Measurements from ENCODE around the gene EFHC1.

Gene EFHC1

DNA sequence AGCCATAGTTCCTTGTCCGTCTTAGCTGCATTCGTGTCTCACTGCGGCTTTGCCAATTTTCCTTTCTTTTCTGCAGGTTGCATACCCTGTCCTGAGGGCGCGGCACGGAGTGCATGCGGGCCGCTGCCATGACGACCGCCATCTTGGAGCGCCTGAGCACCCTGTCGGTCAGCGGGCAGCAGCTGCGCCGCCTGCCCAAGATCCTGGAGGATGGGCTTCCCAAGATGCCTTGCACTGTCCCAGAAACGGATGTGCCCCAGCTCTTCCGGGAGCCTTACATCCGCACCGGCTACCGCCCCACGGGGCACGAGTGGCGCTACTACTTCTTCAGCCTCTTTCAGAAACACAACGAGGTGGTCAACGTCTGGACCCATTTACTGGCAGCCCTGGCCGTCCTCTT is 17.1 kb upstream of the EFHC1 start:
- Histone ChIP-seq H3K27ac (ENCODE audit: low read depth, low read length) (no peak overlapping the region), H4K20me1 (ENCODE audit: low read depth, low read length) (no peaks in the 10 kb centered on the region), H2AFZ (ENCODE audit: low read depth, low read length, severe bottlenecking) (no peak overlapping the region), H3F3A (ENCODE audit: insufficient read depth) (peaks cover 9% of the 10 kb centered on the region; the same call in 1 of the 2 replicates), H3K9me2 (replicated peaks; ENCODE audit: insufficient read depth, low read length) (no peaks in the 10 kb centered on the region), H3K4me2 (ENCODE audit: low read depth, low read length, poor library complexity, severe bottlenecking) (no peak overlapping the region), H3K36me3 (ENCODE audit: low read length) (peaks cover 3% of the 10 kb centered on the region; the same call in 1 of the 2 replicates), H3K9ac (ENCODE audit: low read length) (no peak overlapping the region), H3K4me3 (ENCODE audit: insufficient read depth, low read length, poor library complexity, severe bottlenecking) (no peak overlapping the region), H3K27me3 (ENCODE audit: low read length) (no peaks in the 10 kb centered on the region), H3K9me3 (ENCODE audit: insufficient read depth, low read length) (no peaks in the 10 kb centered on the region), H3K79me2 (ENCODE audit: insufficient read depth, low read length) (no peaks in the 10 kb centered on the region)
- no peak for TF ChIP-seq EZH2phosphoT487 (conservative IDR thresholded peaks at IDR 0.05; ENCODE audit: low read length)
- TF ChIP-seq, protein P1, sequence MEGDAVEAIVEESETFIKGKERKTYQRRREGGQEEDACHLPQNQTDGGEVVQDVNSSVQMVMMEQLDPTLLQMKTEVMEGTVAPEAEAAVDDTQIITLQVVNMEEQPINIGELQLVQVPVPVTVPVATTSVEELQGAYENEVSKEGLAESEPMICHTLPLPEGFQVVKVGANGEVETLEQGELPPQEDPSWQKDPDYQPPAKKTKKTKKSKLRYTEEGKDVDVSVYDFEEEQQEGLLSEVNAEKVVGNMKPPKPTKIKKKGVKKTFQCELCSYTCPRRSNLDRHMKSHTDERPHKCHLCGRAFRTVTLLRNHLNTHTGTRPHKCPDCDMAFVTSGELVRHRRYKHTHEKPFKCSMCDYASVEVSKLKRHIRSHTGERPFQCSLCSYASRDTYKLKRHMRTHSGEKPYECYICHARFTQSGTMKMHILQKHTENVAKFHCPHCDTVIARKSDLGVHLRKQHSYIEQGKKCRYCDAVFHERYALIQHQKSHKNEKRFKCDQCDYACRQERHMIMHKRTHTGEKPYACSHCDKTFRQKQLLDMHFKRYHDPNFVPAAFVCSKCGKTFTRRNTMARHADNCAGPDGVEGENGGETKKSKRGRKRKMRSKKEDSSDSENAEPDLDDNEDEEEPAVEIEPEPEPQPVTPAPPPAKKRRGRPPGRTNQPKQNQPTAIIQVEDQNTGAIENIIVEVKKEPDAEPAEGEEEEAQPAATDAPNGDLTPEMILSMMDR (IDR thresholded peaks at IDR 0.05; ENCODE audit: insufficient read depth, low read length, poor library complexity, severe bottlenecking) = no peak

DNA sequence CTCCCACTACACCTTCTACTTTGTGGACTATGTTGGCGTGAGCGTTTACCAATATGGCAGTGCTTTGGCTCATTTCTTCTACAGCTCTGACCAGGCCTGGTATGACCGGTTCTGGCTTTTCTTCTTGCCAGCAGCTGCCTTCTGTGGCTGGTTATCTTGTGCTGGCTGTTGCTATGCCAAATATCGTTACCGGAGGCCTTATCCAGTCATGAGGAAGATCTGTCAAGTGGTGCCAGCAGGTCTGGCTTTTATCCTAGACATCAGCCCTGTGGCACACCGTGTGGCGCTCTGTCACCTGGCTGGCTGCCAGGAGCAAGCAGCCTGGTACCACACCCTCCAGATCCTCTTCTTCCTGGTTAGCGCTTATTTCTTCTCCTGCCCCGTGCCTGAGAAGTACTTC is 16.5 kb upstream of the EFHC1 start:
- Histone ChIP-seq H3K4me3 (ENCODE audit: insufficient read depth, low read length, poor library complexity, severe bottlenecking) (no peak overlapping the region), H3K4me2 (ENCODE audit: low read depth, low read length, poor library complexity, severe bottlenecking) (no peak overlapping the region), H3K27me3 (ENCODE audit: low read length) (no peaks in the 10 kb centered on the region), H2AFZ (ENCODE audit: low read depth, low read length, severe bottlenecking) (no peak overlapping the region), H3K27ac (ENCODE audit: low read depth, low read length) (no peak overlapping the region), H3K36me3 (ENCODE audit: low read length) (peaks cover 3% of the 10 kb centered on the region; the same call in 1 of the 2 replicates), H3K9ac (ENCODE audit: low read length) (no peak overlapping the region), H3K9me3 (ENCODE audit: insufficient read depth, low read length) (no peaks in the 10 kb centered on the region), H3F3A (ENCODE audit: insufficient read depth) (peaks cover 9% of the 10 kb centered on the region; the same call in 1 of the 2 replicates), H4K20me1 (ENCODE audit: low read depth, low read length) (no peaks in the 10 kb centered on the region), H3K79me2 (ENCODE audit: insufficient read depth, low read length) (no peaks in the 10 kb centered on the region), H3K9me2 (replicated peaks; ENCODE audit: insufficient read depth, low read length) (no peaks in the 10 kb centered on the region)
- TF ChIP-seq, protein P1 (IDR thresholded peaks at IDR 0.05; ENCODE audit: insufficient read depth, low read length, poor library complexity, severe bottlenecking) = no peak
- no peak for TF ChIP-seq EZH2phosphoT487 (conservative IDR thresholded peaks at IDR 0.05; ENCODE audit: low read length)

DNA sequence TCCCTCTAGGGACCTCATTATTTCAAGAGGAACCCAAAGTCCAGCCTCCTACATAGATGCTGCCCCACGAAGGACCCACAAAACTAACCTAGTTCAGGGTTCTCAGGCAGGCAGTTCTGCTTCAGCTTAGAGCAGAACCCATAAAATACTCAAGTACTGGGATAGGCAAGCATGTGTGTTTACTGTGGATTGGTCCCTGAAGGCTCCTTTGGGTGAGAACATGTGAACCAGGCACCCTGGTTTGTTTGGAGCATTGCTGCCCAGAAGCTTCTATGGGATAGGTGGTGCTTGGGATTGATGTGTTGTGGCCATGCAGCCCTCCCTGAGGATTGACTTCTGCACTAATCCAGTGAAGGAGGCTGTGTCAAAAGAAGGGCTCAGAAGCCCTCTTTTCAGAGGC is 14.9 kb upstream of the EFHC1 start:
- TF ChIP-seq, protein P1 (IDR thresholded peaks at IDR 0.05; ENCODE audit: insufficient read depth, low read length, poor library complexity, severe bottlenecking) = no peak
- TF ChIP-seq EZH2phosphoT487 (conservative IDR thresholded peaks at IDR 0.05; ENCODE audit: low read length) = no peak
- no peak overlapping the region for H3K4me3 ChIP-seq (ENCODE audit: insufficient read depth, low read length, poor library complexity, severe bottlenecking)
- H3F3A ChIP-seq (ENCODE audit: insufficient read depth) = peaks cover 6% of the 10 kb centered on the region; the same call in 1 of the 2 replicates
- H3K79me2 ChIP-seq (ENCODE audit: insufficient read depth, low read length) = no peaks in the 10 kb centered on the region
- no peaks in the 10 kb centered on the region for H3K27me3 ChIP-seq (ENCODE audit: low read length)
- H3K9me2 ChIP-seq (replicated peaks; ENCODE audit: insufficient read depth, low read length) = no peaks in the 10 kb centered on the region
- H3K9me3 ChIP-seq (ENCODE audit: insufficient read depth, low read length) = no peaks in the 10 kb centered on the region
- H3K9ac ChIP-seq (ENCODE audit: low read length) = no peak overlapping the region
- no peak overlapping the region for H3K4me2 ChIP-seq (ENCODE audit: low read depth, low read length, poor library complexity, severe bottlenecking)
- H2AFZ ChIP-seq (ENCODE audit: low read depth, low read length, severe bottlenecking) = no peak overlapping the region
- peaks cover 3% of the 10 kb centered on the region; the same call in 1 of the 2 replicates for H3K36me3 ChIP-seq (ENCODE audit: low read length)
- no peak overlapping the region for H3K27ac ChIP-seq (ENCODE audit: low read depth, low read length)
- no peaks in the 10 kb centered on the region for H4K20me1 ChIP-seq (ENCODE audit: low read depth, low read length)
